SJSA1 (cell line): ENCODE data around the gene MINDY1. TPM values are rescaled to one million over a fixed set of nuclear protein-coding genes. Genes with fewer than 3 reads are reported as not detected.
A peak's percentile ranks its signal among the peaks of the same experiment; 100 is the strongest.

Experiments
- DNase-seq, 2 experiments: peaks; one replicate each; pipeline ENCODE4 v3.0.0-alpha.2; 2015 to 2020; ENCODE audit warnings: low spot score in 2 of 2, low read depth in 1 of 2
- H3K27ac ChIP-seq: fragments of 250-450 bp; sonication (Bioruptor Pico); 2 replicates; pipeline ENCODE4 v1.5.1; 2020; ENCODE audit warnings: mild to moderate bottlenecking, moderate library complexity
- H3K27me3 ChIP-seq: fragments of 250-450 bp; sonication (Bioruptor Pico); replicated peaks from 2 replicates; pipeline ENCODE4 v1.5.1; 2020; ENCODE audit warnings: mild to moderate bottlenecking, moderate library complexity
- H3K36me3 ChIP-seq: fragments of 250-450 bp; sonication (Bioruptor Pico); 2 replicates; pipeline ENCODE4 v1.5.1; 2020; ENCODE audit warnings: mild to moderate bottlenecking
- H3K4me1 ChIP-seq: fragments of 250-450 bp; sonication (Bioruptor Pico); replicated peaks from 2 replicates; pipeline ENCODE4 v1.6.1; 2021; ENCODE audit warnings: mild to moderate bottlenecking
- H3K4me3 ChIP-seq: fragments of 250-450 bp; sonication (Bioruptor Pico); 2 replicates; pipeline ENCODE4 v1.5.1; 2020; ENCODE audit warnings: mild to moderate bottlenecking
- H3K9me3 ChIP-seq: fragments of 250-450 bp; sonication (Bioruptor Pico); replicated peaks from 2 replicates; pipeline ENCODE4 v1.5.1; 2020; ENCODE audit warnings: mild to moderate bottlenecking
- total RNA-seq: library from RNA; depleted of rRNA; stranded (reverse); fragments of >200 nt; shearing (Covaris generic); gene quantifications from 2 replicates; pipeline ENCODE4 v1.2.3, GENCODE V29; 2014

MINDY1 gene
- total RNA-seq, 1 experiment from 2014 or later, result 5.9 TPM

- Histone ChIP-seq H3K27ac (peak overlapping the region; percentile 79), H3K4me3 (peak overlapping the region; percentile 60), H3K4me1 (peaks cover 32% of the 10 kb centered on the region), H3K9me3 (no peaks in the 10 kb centered on the region), H3K27me3 (no peaks in the 10 kb centered on the region), H3K36me3 (peaks cover 1% of the 10 kb centered on the region; the same call in 1 of the 2 replicates)
- DNase-seq, result no peak
Observed at GRCh38 chr1:151007853-151008243, 1.1 kb upstream of the MINDY1 start.

- H3K4me1 ChIP-seq, result peaks cover 32% of the 10 kb centered on the region
- H3K27me3 ChIP-seq, result no peaks in the 10 kb centered on the region
- peak overlapping the region; percentile 35 for H3K4me3 ChIP-seq
- no peak overlapping the region for H3K27ac ChIP-seq
- no peak for DNase-seq
- no peaks in the 10 kb centered on the region for H3K9me3 ChIP-seq
- no peaks in the 10 kb centered on the region; the same call in 1 of the 2 replicates for H3K36me3 ChIP-seq
Observed at GRCh38 chr1:151005729-151006319, 878 bp downstream of the MINDY1 start.

DNA sequence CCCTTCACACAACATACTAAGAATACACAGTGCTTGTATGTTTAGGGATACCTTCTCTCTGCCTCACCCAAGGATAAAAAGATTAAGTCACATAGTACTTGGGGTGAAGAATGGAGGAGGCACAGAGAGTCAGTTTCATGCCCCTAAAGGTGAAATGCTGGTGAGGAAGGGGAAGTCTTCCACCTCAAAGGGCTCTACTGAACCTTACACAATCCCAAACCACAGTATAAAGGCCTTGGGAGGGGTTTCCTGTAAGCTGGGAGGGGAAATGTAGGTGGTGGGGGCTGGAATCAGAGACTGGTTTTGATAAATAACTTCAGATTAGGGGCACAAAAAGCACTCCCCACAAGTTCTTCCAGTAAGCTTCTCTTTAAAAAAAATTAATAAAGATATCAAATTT, 3.5 kb downstream of the MINDY1 start:
- H3K36me3 ChIP-seq, result no peaks in the 10 kb centered on the region; the same call in 1 of the 2 replicates
- peaks cover 44% of the 10 kb centered on the region for H3K4me1 ChIP-seq
- H3K4me3 ChIP-seq, result no peak overlapping the region
- no peaks in the 10 kb centered on the region for H3K27me3 ChIP-seq
- DNase-seq, result no peak
- H3K9me3 ChIP-seq, result no peaks in the 10 kb centered on the region
- no peak overlapping the region for H3K27ac ChIP-seq

- no peak overlapping the region for H3K4me3 ChIP-seq
- no peak for DNase-seq
- H3K27ac ChIP-seq, result no peak overlapping the region
- H3K36me3 ChIP-seq, result no peaks in the 10 kb centered on the region; the same call in 1 of the 2 replicates
- H3K27me3 ChIP-seq, result no peaks in the 10 kb centered on the region
- peaks cover 40% of the 10 kb centered on the region for H3K4me1 ChIP-seq
- no peaks in the 10 kb centered on the region for H3K9me3 ChIP-seq
Observed at GRCh38 chr1:151002611-151003010, 4.1 kb downstream of the MINDY1 start.

DNA sequence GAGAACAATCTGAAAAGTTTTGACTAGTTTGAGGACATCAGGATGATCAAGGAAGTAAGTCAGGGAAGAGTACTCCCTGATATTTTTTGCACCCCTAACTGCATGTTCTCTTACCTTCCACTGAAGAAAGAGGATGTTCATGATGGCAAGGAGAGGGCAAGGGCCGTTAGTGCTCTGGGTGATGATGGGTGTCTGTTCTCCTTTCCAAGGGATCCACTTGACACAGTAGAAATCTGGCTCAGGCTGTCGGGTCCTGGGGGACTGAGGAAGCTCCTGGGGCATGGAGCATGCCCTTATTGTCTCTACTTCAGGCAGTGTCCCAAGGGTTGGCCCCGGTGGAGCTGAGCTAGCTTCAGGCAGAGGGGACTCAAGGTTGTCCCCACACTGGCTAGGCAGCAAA, 4.7 kb downstream of the MINDY1 start:
- no peak for DNase-seq
- H3K4me1 ChIP-seq, result peaks cover 35% of the 10 kb centered on the region
- no peak overlapping the region for H3K27ac ChIP-seq
- no peaks in the 10 kb centered on the region for H3K27me3 ChIP-seq
- H3K4me3 ChIP-seq, result no peak overlapping the region
- H3K9me3 ChIP-seq, result no peaks in the 10 kb centered on the region
- no peaks in the 10 kb centered on the region; the same call in 1 of the 2 replicates for H3K36me3 ChIP-seq

- no peak for DNase-seq
- H3K9me3 ChIP-seq, result no peaks in the 10 kb centered on the region
- H3K4me1 ChIP-seq, result peaks cover 30% of the 10 kb centered on the region
- H3K27ac ChIP-seq, result no peak overlapping the region
- H3K36me3 ChIP-seq, result no peaks in the 10 kb centered on the region; the same call in 1 of the 2 replicates
- no peaks in the 10 kb centered on the region for H3K27me3 ChIP-seq
- no peak overlapping the region for H3K4me3 ChIP-seq
Observed at GRCh38 chr1:151001602-151002001, 5.1 kb downstream of the MINDY1 start.

DNA sequence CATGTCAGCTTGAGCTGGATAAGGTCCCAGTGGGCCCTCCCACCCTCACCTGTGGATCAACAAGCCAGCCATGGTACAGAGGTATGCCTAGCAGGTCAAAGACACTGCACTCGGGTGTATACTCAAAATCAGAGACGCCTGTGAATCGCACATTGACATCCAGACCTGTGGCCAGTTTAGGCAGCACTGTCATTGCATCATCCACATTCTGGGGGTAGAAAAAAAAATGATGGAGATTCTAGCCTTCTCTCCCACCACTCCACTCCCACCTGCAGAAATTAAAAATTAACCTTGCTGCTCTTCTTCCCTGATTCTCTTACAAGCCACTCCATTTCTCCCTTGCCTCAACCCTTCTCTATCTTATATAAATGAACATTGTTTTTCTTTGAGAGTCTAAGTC, 6.3 kb downstream of the MINDY1 start:
- Histone ChIP-seq H3K9me3 (no peaks in the 10 kb centered on the region), H3K36me3 (no peaks in the 10 kb centered on the region; the same call in 1 of the 2 replicates), H3K27me3 (no peaks in the 10 kb centered on the region), H3K27ac (no peak overlapping the region), H3K4me1 (peaks cover 19% of the 10 kb centered on the region), H3K4me3 (no peak overlapping the region)
- DNase-seq, result no peak

DNA sequence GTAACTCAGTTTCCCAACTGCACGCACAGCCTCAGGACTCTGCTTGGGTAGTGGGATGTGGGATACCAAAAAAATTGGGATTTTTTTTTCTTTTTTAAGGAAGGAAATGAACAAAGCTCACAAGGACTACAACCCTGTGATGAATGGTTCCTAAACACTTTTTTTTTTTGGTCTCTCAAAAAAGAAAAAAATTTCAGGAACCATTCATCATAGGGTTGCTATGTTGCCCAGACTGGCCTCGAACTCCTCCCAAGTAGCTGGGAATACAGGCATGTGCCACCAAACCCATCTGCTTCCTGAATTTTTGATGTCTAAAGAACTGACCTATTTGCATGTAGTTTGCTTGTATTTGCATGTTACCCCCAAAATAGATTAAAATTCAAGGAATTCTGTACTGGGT, 6.8 kb downstream of the MINDY1 start:
- DNase-seq, result no peak
- peak overlapping the region; percentile 87 for H3K27ac ChIP-seq
- no peaks in the 10 kb centered on the region for H3K9me3 ChIP-seq
- H3K4me1 ChIP-seq, result peaks cover 19% of the 10 kb centered on the region
- no peaks in the 10 kb centered on the region; the same call in 1 of the 2 replicates for H3K36me3 ChIP-seq
- no peak overlapping the region for H3K4me3 ChIP-seq
- H3K27me3 ChIP-seq, result no peaks in the 10 kb centered on the region

DNA sequence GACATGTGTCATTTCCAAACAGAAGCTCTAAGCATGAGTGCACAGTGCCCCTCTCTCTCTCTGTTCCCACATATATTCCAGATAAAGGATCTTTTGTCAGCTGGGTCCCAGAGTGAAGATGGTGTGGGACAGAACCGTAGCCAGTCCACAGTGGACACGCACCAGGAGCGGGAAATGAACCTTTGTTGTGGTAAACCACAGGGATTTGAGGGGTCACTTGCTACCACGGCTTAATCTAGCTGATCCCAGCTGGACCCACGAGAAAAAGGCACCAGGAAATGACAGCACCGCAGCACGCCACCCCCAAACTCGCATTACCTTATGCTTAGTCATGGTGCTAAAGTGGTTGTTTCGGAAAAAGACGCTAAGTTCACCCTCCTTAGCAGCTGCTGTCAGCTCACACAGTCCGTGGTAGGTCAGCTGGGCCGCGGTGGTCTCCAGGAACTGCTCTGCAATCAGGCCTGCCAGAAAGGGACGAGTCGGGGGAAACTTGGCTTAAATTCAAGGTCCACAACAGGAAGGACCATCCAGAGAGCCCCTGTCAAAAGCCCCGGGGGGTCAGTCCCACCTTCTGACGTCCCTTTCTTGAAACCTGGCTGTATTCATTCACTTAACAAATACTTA, 7.5 kb downstream of the MINDY1 start:
- peak overlapping the region; percentile 87 for H3K27ac ChIP-seq
- peak; percentile 79 to 82 for DNase-seq
- no peaks in the 10 kb centered on the region for H3K9me3 ChIP-seq

DNA sequence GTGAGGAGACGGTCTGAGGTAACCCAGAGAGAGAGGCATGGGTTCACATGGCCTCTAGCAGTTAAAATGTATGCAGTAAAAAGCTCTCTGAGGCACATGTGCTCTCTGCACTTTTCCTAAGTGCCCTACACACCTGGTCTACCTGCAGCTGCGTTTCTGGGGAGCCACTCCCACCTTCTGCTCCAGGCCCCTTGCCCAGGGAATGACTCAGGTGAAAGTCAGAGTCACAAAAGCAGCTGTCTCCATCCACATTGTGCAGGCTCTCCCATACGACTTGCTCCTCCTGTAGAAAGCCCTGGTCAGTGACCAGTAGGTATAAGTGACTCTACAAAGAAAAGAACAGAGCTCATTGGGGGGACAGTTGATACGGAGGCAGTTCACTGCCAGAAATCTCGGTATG, 8.8 kb downstream of the MINDY1 start:
- H3K9me3 ChIP-seq, result no peaks in the 10 kb centered on the region
- H3K36me3 ChIP-seq, result no peaks in the 10 kb centered on the region; the same call in 1 of the 2 replicates
- H3K27ac ChIP-seq, result no peak overlapping the region
- no peak overlapping the region for H3K4me3 ChIP-seq
- DNase-seq, result no peak
- peaks cover 19% of the 10 kb centered on the region for H3K4me1 ChIP-seq
- no peaks in the 10 kb centered on the region for H3K27me3 ChIP-seq

More for the DNA sequence above, 7.5 kb downstream of the MINDY1 start:
- Histone ChIP-seq H3K4me3 (no peak overlapping the region), H3K27me3 (no peaks in the 10 kb centered on the region), H3K4me1 (peaks cover 19% of the 10 kb centered on the region), H3K36me3 (no peaks in the 10 kb centered on the region; the same call in 1 of the 2 replicates)

DNA sequence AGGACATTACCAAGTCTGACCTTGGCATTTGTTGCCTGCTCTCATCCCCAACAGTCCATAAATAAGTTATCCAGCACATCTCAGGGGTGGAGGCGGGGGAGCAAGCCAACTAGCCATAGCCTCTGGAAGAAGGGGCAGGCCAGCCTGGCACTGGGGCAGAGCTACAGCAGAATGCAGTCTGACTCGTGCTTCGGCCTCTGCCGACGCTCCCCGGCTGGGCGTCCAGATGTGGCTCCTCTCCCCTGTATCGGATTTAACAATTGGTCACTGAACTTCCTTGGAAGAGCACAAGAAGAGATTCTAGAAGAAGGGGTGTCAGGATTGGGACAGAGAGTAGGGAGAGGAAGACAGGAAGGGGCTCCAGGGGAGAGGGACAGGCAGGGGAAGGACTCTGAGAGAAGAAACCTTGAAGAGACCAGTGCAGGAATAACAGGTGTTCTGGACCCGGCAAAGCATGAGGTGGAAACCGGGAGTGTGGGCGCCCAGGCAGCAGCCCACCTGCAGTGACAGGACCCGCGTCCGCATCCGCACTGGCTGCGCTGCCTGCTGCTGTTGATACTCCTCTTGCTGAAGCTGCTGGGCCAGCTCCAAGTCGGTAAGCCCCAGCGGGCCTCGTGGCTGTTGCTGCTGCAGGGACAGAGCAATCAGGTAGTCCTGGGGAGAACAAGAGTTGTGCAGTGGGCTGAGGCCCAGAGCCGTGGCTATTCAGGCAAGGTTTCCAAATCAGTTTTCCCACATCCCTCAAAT, 9.4 kb downstream of the MINDY1 start:
- H3K9me3 ChIP-seq, result no peaks in the 10 kb centered on the region
- H3K27ac ChIP-seq, result no peak overlapping the region
- no peaks in the 10 kb centered on the region for H3K27me3 ChIP-seq
- no peak overlapping the region for H3K4me3 ChIP-seq
- H3K4me1 ChIP-seq, result peaks cover 19% of the 10 kb centered on the region
- no peaks in the 10 kb centered on the region; the same call in 1 of the 2 replicates for H3K36me3 ChIP-seq
- DNase-seq, result no peak

DNA sequence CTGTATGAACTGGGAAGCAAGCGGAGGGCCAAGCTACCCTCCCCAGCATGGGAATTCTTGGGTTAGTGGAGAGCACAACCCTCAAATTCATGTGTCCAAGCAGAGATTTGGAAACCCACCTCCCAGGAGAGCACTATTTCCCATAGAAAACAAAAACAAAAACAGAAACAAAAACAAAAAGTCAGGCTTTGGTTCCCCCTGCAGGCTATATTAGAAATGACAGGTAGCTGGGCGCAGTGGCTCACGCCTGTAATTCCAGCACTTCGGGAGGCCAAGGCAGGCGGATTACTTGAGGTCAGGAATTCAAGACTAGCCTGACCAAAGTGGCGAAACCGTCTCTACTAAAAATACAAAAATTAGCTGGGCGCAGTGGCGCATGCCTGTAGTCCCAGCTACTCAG, 10.8 kb downstream of the MINDY1 start:
- no peaks in the 10 kb centered on the region; the same call in 1 of the 2 replicates for H3K36me3 ChIP-seq
- H3K27me3 ChIP-seq, result no peaks in the 10 kb centered on the region
- H3K4me3 ChIP-seq, result no peak overlapping the region
- no peak overlapping the region for H3K27ac ChIP-seq
- H3K9me3 ChIP-seq, result no peaks in the 10 kb centered on the region
- DNase-seq, result peak in 1 of 2 experiments; percentile 52
- H3K4me1 ChIP-seq, result peaks cover 19% of the 10 kb centered on the region

DNA sequence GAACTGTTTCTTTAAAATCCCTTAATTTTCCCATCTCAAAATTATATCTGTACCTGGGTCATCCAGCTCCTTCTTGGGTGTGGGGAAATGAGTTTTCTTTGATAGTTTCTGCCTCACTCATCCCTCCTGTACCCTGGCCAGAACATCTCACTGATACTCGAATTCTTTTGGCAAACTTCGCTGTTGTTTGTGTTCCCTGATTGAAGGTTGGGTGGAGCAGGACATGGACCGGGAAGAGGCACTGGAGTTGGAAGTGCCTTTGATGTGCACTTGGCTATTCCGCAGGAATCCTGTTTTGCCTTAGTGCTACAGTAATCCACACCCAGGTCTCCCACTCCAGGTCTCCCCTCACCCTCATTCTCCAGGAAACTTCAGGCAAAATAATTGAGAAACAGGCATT, 11.2 kb downstream of the MINDY1 start:
- peaks cover 19% of the 10 kb centered on the region for H3K4me1 ChIP-seq
- H3K27me3 ChIP-seq, result no peaks in the 10 kb centered on the region
- no peak overlapping the region for H3K4me3 ChIP-seq
- H3K36me3 ChIP-seq, result no peaks in the 10 kb centered on the region; the same call in 1 of the 2 replicates
- no peak for DNase-seq
- no peaks in the 10 kb centered on the region for H3K9me3 ChIP-seq
- H3K27ac ChIP-seq, result no peak overlapping the region

- Histone ChIP-seq H3K4me1 (peaks cover 9% of the 10 kb centered on the region), H3K27ac (no peak overlapping the region), H3K36me3 (no peaks in the 10 kb centered on the region; the same call in 1 of the 2 replicates), H3K9me3 (no peaks in the 10 kb centered on the region), H3K27me3 (no peaks in the 10 kb centered on the region), H3K4me3 (no peak overlapping the region)
- DNase-seq, result no peak
Observed at GRCh38 chr1:150994248-150994647, 12.5 kb downstream of the MINDY1 start.
